HL-60 (cell line): ENCODE measurements around the gene DNAJC17.

ENCODE experiments used
- GABPA ChIP-seq: IDR thresholded peaks from 2 replicates; pipeline ENCODE4 v1.6.1; 2012; ENCODE audit warnings: low read depth
- POLR2AphosphoS5 ChIP-seq: IDR thresholded peaks from 2 replicates; pipeline ENCODE4 v1.6.1; 2012; ENCODE audit warnings: low read depth
- TF ChIP-seq, protein P1 (sequence below): IDR thresholded peaks from one replicate; pipeline ENCODE4 v1.5.1; 2011; ENCODE audit warnings: low read length, control low read depth, inconsistent platforms; ENCODE audit not compliant: insufficient read depth
- TF ChIP-seq, protein P2 (sequence below): IDR thresholded peaks from 2 replicates; pipeline ENCODE4 v1.6.1; 2012; ENCODE audit warnings: low read depth; ENCODE audit not compliant: insufficient replicate concordance

GRCh38 chr15:40785164-40785563 is 22.1 kb downstream of the DNAJC17 start:
- TF ChIP-seq, protein P1, sequence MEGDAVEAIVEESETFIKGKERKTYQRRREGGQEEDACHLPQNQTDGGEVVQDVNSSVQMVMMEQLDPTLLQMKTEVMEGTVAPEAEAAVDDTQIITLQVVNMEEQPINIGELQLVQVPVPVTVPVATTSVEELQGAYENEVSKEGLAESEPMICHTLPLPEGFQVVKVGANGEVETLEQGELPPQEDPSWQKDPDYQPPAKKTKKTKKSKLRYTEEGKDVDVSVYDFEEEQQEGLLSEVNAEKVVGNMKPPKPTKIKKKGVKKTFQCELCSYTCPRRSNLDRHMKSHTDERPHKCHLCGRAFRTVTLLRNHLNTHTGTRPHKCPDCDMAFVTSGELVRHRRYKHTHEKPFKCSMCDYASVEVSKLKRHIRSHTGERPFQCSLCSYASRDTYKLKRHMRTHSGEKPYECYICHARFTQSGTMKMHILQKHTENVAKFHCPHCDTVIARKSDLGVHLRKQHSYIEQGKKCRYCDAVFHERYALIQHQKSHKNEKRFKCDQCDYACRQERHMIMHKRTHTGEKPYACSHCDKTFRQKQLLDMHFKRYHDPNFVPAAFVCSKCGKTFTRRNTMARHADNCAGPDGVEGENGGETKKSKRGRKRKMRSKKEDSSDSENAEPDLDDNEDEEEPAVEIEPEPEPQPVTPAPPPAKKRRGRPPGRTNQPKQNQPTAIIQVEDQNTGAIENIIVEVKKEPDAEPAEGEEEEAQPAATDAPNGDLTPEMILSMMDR: no peak
- TF ChIP-seq POLR2AphosphoS5 (no peak), GABPA (no peak)
- TF ChIP-seq, protein P2, sequence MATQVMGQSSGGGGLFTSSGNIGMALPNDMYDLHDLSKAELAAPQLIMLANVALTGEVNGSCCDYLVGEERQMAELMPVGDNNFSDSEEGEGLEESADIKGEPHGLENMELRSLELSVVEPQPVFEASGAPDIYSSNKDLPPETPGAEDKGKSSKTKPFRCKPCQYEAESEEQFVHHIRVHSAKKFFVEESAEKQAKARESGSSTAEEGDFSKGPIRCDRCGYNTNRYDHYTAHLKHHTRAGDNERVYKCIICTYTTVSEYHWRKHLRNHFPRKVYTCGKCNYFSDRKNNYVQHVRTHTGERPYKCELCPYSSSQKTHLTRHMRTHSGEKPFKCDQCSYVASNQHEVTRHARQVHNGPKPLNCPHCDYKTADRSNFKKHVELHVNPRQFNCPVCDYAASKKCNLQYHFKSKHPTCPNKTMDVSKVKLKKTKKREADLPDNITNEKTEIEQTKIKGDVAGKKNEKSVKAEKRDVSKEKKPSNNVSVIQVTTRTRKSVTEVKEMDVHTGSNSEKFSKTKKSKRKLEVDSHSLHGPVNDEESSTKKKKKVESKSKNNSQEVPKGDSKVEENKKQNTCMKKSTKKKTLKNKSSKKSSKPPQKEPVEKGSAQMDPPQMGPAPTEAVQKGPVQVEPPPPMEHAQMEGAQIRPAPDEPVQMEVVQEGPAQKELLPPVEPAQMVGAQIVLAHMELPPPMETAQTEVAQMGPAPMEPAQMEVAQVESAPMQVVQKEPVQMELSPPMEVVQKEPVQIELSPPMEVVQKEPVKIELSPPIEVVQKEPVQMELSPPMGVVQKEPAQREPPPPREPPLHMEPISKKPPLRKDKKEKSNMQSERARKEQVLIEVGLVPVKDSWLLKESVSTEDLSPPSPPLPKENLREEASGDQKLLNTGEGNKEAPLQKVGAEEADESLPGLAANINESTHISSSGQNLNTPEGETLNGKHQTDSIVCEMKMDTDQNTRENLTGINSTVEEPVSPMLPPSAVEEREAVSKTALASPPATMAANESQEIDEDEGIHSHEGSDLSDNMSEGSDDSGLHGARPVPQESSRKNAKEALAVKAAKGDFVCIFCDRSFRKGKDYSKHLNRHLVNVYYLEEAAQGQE: no peak
